Measurements from ENCODE around the gene CPNE1.

- no peak for TF ChIP-seq CTCF (conservative IDR thresholded peaks at IDR 0.05; ENCODE audit: low read length)
- TF ChIP-seq EZH2phosphoT487 (IDR thresholded peaks at IDR 0.05; ENCODE audit: borderline replicate concordance), result no peak
These were observed 48.0 kb downstream of the CPNE1 start for GRCh38 chr20:35616465-35617396.
